ENCODE measurements around the gene PCGF5.
"Not testable (repeated sequence)": the region's sequence is repeated elsewhere in the genome, so short reads cannot be mapped to it uniquely, and the experiment has no call there.

The PCGF5 gene

DNA sequence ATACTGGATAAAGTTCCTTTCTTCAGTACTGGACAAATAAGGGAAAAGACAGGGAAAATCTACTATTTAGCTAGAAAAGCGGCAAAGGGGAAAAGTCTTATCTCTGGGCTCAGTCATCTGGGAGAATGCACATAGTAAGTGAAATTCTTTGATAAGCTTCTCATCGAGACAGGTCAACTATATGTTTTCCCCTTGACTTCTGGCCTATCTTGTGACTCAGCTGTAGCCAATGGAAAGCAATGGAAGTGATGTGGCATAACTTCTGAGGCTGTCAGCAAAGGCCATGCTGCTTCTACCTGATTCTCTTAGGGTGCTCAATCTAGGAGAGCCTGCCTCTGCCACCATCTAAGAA, 91.9 kb downstream of the PCGF5 start:
- H3K27ac ChIP-seq (ENCODE audit: low read length), result no peak overlapping the region
- H3K4me1 ChIP-seq (ENCODE audit: insufficient read depth, low read length), result no peaks in the 10 kb centered on the region
- no peaks in the 10 kb centered on the region for H3K9me3 ChIP-seq (ENCODE audit: insufficient read depth, low read depth, low read length)
- no peak overlapping the region for H3K9ac ChIP-seq (ENCODE audit: low read depth, low read length)
- H3K4me3 ChIP-seq (ENCODE audit: low read length), result no peak overlapping the region
- no peaks in the 10 kb centered on the region for H3K27me3 ChIP-seq (ENCODE audit: insufficient read depth, low read length)
- no peaks in the 10 kb centered on the region for H3K36me3 ChIP-seq (ENCODE audit: insufficient read depth, low read depth, low read length)

DNA sequence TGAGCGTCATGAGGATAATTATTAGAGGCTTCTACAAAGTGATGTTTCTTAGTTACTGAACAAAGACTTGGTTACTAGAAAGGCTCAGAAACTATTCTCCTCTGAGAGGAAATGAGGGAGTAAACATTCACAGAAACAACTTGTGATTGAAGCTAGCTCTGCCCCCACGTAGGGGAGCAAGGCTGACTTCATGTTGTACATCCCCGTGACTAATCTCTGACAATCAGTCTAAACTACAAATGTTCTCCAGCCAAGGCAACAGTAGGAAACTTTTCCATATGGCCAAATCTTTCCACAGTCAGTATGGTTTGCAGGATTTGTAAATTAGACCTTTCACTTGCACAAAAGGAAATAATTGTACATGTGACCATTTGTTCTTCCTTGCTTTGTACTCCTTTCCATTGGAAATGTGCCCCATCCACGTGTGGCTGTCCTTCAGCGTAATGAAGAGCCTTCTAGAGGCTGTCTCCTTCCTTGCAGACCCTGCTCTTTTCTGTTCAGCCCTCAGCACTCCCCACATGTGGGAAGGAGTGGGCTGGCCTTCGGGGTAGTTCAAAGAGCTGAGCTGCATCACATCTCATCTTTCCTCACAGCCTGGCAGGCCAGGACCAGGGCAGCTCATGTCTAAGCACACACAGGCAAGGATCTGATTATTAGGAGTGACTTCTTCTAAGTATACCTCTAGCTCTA, 93.5 kb downstream of the PCGF5 start:
- no peak overlapping the region for H3K9ac ChIP-seq (ENCODE audit: low read depth, low read length)
- H3K4me1 ChIP-seq (ENCODE audit: insufficient read depth, low read length), result no peaks in the 10 kb centered on the region
- H3K4me3 ChIP-seq (ENCODE audit: low read length), result no peak overlapping the region
- H3K27ac ChIP-seq (ENCODE audit: low read length), result no peak overlapping the region
- no peaks in the 10 kb centered on the region for H3K36me3 ChIP-seq (ENCODE audit: insufficient read depth, low read depth, low read length)
- H3K9me3 ChIP-seq (ENCODE audit: insufficient read depth, low read depth, low read length), result no peaks in the 10 kb centered on the region
- H3K27me3 ChIP-seq (ENCODE audit: insufficient read depth, low read length), result no peaks in the 10 kb centered on the region

DNA sequence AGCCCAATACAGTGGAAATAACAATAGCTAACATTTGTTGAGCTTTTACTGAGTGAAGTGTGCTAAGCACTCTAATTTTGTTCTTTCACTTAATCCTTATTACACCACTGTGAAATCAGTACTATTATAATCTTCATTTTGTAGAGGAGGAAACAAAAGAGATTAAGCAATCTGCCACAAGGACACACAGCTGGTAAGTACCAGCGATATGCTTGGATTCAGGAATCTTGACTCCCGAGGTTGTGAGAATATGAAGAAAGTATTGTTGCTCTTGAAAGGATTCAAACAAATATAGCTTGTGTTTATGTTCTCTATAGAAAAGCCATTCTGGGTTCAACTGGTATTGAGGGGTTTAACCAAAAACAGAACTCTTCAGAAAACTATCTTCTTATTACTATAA, 96.0 kb downstream of the PCGF5 start:
- Histone ChIP-seq H3K4me1 (ENCODE audit: insufficient read depth, low read length) (no peaks in the 10 kb centered on the region), H3K36me3 (ENCODE audit: insufficient read depth, low read depth, low read length) (no peaks in the 10 kb centered on the region), H3K27me3 (ENCODE audit: insufficient read depth, low read length) (no peaks in the 10 kb centered on the region), H3K4me3 (ENCODE audit: low read length) (no peak overlapping the region), H3K9me3 (ENCODE audit: insufficient read depth, low read depth, low read length) (no peaks in the 10 kb centered on the region), H3K27ac (ENCODE audit: low read length) (no peak overlapping the region), H3K9ac (ENCODE audit: low read depth, low read length) (no peak overlapping the region)

DNA sequence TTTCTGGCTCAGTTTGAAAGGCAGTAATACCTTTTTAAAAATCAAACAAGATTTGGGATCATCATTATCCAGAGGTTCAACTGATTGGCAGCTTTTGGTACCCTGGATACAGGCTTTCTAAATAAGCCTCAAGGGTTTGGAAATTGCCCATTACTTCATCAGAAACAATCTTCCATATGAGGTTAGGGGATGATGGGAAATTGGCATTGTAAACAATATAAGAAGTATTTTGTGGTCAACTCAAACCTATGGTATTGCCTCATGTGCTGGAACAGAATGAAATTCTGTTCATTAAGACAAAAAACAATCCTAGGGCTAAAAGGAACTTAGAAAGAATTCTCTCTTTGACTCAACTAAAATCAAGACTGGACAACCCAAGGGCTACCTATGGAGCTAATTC, 97.1 kb downstream of the PCGF5 start:
- no peaks in the 10 kb centered on the region for H3K9me3 ChIP-seq (ENCODE audit: insufficient read depth, low read depth, low read length)
- no peaks in the 10 kb centered on the region for H3K27me3 ChIP-seq (ENCODE audit: insufficient read depth, low read length)
- no peaks in the 10 kb centered on the region for H3K36me3 ChIP-seq (ENCODE audit: insufficient read depth, low read depth, low read length)
- H3K27ac ChIP-seq (ENCODE audit: low read length), result no peak overlapping the region
- no peaks in the 10 kb centered on the region for H3K4me1 ChIP-seq (ENCODE audit: insufficient read depth, low read length)
- no peak overlapping the region for H3K9ac ChIP-seq (ENCODE audit: low read depth, low read length)
- no peak overlapping the region for H3K4me3 ChIP-seq (ENCODE audit: low read length)

DNA sequence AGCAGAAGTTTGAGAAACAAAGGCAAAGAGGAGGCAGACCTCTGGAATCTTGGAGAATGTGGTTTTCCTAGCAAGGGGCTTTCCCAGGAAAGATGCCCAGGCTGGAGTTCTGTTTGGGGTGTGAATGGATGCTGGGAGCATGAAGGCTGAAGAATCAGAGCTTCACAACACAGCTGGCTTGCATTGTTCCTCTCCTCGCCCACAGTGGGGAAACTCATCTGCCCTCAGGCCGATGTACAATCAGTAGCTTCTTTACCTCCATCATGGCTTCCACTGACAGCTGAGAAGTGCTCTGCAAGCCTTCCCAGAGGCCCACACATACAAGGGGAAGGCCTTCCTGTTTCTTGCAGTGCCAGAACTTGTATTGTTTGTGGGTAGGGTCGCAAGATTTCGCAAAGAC, 98.9 kb downstream of the PCGF5 start:
- no peak overlapping the region for H3K9ac ChIP-seq (ENCODE audit: low read depth, low read length)
- H3K9me3 ChIP-seq (ENCODE audit: insufficient read depth, low read depth, low read length), result no peaks in the 10 kb centered on the region
- H3K36me3 ChIP-seq (ENCODE audit: insufficient read depth, low read depth, low read length), result no peaks in the 10 kb centered on the region
- no peak overlapping the region for H3K4me3 ChIP-seq (ENCODE audit: low read length)
- no peaks in the 10 kb centered on the region for H3K27me3 ChIP-seq (ENCODE audit: insufficient read depth, low read length)
- no peaks in the 10 kb centered on the region for H3K4me1 ChIP-seq (ENCODE audit: insufficient read depth, low read length)
- H3K27ac ChIP-seq (ENCODE audit: low read length), result no peak overlapping the region

DNA sequence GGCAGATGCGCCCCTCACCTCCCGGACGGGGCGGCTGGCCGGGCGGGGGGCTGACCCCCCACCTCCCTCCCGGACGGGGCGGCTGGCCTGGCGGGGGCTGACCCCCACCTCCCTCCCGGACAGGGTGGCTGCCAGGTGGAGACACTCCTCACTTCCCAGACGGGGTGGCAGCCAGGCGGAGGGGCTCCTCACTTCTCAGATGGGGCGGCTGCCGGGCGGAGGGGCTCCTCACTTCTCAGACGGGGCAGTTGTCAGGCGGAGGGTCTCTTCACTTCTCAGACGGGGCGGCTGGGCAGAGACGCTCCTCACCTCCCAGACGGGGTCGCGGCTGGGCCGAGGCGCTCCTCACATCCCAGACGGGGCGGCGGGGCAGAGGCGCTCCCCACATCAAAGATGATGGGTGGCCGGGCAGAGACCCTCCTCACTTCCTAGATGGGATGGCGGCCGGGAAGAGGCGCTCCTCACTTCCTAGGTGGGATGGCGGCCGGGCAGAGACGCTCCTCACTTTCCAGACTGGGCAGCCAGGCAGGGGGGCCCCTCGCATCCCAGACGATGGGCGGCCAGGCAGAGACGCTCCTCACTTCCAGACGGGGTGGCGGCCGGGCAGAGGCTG, 102.9 kb downstream of the PCGF5 start:
- H3K4me1 ChIP-seq (ENCODE audit: insufficient read depth, low read length); H3K4me3 ChIP-seq (ENCODE audit: low read length); H3K9me3 ChIP-seq (ENCODE audit: insufficient read depth, low read depth, low read length); H3K27me3 ChIP-seq (ENCODE audit: insufficient read depth, low read length); H3K36me3 ChIP-seq (ENCODE audit: insufficient read depth, low read depth, low read length); H3K9ac ChIP-seq (ENCODE audit: low read depth, low read length); H3K27ac ChIP-seq (ENCODE audit: low read length): not testable (repeated sequence)

DNA sequence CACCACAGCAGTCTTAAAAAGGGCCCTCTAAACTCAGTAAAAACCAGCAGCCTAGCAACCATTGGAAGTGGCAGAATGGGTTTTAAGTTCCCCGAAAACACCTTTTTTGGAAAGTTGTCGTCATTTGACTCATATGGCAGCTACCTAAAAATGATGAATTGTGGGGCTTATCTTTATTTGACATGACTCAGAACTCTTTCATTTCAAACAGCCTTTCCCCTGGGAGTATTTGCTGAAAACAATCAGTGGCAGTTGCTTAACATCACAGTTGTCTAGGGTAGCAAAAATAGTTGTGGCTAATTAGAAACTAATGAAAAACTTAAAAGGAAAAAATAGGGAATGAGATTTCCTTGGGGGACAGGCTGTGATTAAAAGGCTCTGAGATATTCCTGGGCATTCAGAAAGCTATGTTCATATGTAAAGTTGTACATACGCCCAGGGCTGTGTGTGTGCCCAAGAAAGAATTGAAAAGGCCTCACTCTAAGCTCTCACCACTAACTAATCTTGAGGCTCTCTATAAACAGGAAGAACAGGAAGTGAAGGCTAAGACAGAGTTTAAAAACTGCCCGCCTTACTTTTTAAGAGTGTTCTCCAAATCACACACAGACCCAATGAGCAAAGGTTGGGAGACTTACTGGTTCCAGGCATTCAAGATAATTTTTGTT, 108.0 kb downstream of the PCGF5 start:
- Histone ChIP-seq H3K4me3 (ENCODE audit: low read length) (no peak overlapping the region), H3K9ac (ENCODE audit: low read depth, low read length) (no peak overlapping the region), H3K27ac (ENCODE audit: low read length) (no peak overlapping the region), H3K36me3 (ENCODE audit: insufficient read depth, low read depth, low read length) (no peaks in the 10 kb centered on the region), H3K27me3 (ENCODE audit: insufficient read depth, low read length) (no peaks in the 10 kb centered on the region), H3K4me1 (ENCODE audit: insufficient read depth, low read length) (no peaks in the 10 kb centered on the region), H3K9me3 (ENCODE audit: insufficient read depth, low read depth, low read length) (peaks cover 4% of the 10 kb centered on the region; the same call in 1 of the 2 replicates)

All from iPS-20b (cell line).